Peyer's patch (tissue), 4 donors: Measurements from ENCODE around the gene TSPEAR.

Source experiments
- CTCF ChIP-seq, 6 experiments: fragments of 450-650 bp in 4 of 6; fragments of 200-600 bp in 2 of 6; sonication (generic) in 1 of 6; IDR thresholded peaks; one replicate each; pipeline ENCODE4 v1.5.1; 2017 to 2019; ENCODE audit warnings: antibody characterized with exemption in 6 of 6, mild to moderate bottlenecking in 3 of 6, moderate library complexity in 1 of 6
- POLR2A ChIP-seq, 2 donors: fragments of 450-650 bp; IDR thresholded peaks; one replicate each; pipeline ENCODE4 v1.5.1; 2017; ENCODE audit warnings: antibody characterized with exemption in 2 of 2, mild to moderate bottlenecking in 2 of 2, moderate library complexity in 2 of 2

GRCh38 chr21:44471996-44472395 is 239.4 kb downstream of the TSPEAR start:
- no peak for TF ChIP-seq POLR2A (IDR thresholded peaks at IDR 0.05)
- TF ChIP-seq CTCF (IDR thresholded peaks at IDR 0.05), result no peak
